ENCODE data around the gene UBC. TPM values are rescaled to one million over a fixed set of nuclear protein-coding genes. Genes with fewer than 3 reads are reported as not detected.

UBC gene
- total and polyA plus RNA-seq, 9 of the 15 experiments (the other 6 are each of a cell fraction or from before 2014, with no cell fraction given), result 533 to 1,153 (median 813) TPM

DNA sequence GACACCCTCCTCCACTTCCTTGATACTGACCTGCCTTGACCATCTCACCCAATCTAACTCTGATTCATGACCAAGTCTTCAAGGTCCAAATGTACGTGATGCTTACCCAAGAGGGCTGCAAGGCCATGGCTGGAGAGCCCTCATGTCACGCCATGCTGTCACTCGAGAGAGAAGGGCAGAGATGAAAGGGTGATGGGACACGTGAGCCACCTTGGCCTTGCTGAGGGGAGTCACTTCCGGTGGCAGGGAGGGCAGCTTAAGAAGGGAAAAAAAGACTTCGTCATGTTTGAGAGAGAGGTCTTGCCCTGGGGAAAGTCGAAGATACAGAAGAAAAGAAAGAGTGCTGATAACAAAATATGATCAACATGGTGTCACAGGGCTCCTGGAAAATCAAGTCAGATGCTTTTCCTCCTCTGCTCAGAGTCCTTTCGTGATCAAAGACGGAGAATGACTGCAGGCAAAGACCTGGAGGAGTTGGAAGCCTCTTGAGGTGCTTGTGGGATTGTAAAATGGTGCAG is 47.5 kb downstream of the UBC start (continued):
- no peak for TF ChIP-seq ZKSCAN1 (IDR thresholded peaks at IDR 0.05; ENCODE audit: low read depth, low read length)
- no peak for TF ChIP-seq ILK (tag; IDR thresholded peaks at IDR 0.05; ENCODE audit: borderline replicate concordance, low read depth)
- TF ChIP-seq ZNF239 (CRISPR knock-in tag; IDR thresholded peaks at IDR 0.05), result no peak
- no peak for TF ChIP-seq SMAD1 (IDR thresholded peaks at IDR 0.05; ENCODE audit: low read depth, low read length, partially characterized antibody)
- no peak for TF ChIP-seq ZNF75A (CRISPR knock-in tag; IDR thresholded peaks at IDR 0.05)
- TF ChIP-seq TAF9B (IDR thresholded peaks at IDR 0.05; ENCODE audit: partially characterized antibody), result no peak
- TF ChIP-seq NR4A1 (CRISPR knock-in tag; IDR thresholded peaks at IDR 0.05), result no peak
- no peak for TF ChIP-seq NR4A1 (tag; IDR thresholded peaks at IDR 0.05)
- TF ChIP-seq TAF1 (IDR thresholded peaks at IDR 0.05; ENCODE audit: control insufficient read depth, extremely low read depth, insufficient read depth, low read length, severe bottlenecking), result no peak
- TF ChIP-seq HDAC1 (IDR thresholded peaks at IDR 0.05), result peak in 1 of 2 experiments; percentile 14; a peak in 1 of 4 replicates
- TF ChIP-seq BRF1 (IDR thresholded peaks at IDR 0.05; ENCODE audit: borderline replicate concordance, extremely low read depth, insufficient read length), result no peak
- TF ChIP-seq CHD2 (IDR thresholded peaks at IDR 0.05; ENCODE audit: low read depth, low read length), result no peak
- TF ChIP-seq ZNF197 (CRISPR knock-in tag; IDR thresholded peaks at IDR 0.05; ENCODE audit: low read depth), result no peak
- no peak for TF ChIP-seq EP300 (IDR thresholded peaks at IDR 0.05; ENCODE audit: low read length)
- TF ChIP-seq ZSCAN29 (IDR thresholded peaks at IDR 0.05), result no peak
- TF ChIP-seq EZH2 (IDR thresholded peaks at IDR 0.05; ENCODE audit: borderline replicate concordance, low read depth, low read length), result no peak
- TF ChIP-seq, protein P1, sequence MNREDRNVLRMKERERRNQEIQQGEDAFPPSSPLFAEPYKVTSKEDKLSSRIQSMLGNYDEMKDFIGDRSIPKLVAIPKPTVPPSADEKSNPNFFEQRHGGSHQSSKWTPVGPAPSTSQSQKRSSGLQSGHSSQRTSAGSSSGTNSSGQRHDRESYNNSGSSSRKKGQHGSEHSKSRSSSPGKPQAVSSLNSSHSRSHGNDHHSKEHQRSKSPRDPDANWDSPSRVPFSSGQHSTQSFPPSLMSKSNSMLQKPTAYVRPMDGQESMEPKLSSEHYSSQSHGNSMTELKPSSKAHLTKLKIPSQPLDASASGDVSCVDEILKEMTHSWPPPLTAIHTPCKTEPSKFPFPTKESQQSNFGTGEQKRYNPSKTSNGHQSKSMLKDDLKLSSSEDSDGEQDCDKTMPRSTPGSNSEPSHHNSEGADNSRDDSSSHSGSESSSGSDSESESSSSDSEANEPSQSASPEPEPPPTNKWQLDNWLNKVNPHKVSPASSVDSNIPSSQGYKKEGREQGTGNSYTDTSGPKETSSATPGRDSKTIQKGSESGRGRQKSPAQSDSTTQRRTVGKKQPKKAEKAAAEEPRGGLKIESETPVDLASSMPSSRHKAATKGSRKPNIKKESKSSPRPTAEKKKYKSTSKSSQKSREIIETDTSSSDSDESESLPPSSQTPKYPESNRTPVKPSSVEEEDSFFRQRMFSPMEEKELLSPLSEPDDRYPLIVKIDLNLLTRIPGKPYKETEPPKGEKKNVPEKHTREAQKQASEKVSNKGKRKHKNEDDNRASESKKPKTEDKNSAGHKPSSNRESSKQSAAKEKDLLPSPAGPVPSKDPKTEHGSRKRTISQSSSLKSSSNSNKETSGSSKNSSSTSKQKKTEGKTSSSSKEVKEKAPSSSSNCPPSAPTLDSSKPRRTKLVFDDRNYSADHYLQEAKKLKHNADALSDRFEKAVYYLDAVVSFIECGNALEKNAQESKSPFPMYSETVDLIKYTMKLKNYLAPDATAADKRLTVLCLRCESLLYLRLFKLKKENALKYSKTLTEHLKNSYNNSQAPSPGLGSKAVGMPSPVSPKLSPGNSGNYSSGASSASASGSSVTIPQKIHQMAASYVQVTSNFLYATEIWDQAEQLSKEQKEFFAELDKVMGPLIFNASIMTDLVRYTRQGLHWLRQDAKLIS (CRISPR knock-in tag; IDR thresholded peaks at IDR 0.05), result no peak
- TF ChIP-seq BCL6 (CRISPR knock-in tag; IDR thresholded peaks at IDR 0.05), result no peak
- TF ChIP-seq ZBTB1 (CRISPR knock-in tag; IDR thresholded peaks at IDR 0.05; ENCODE audit: borderline replicate concordance, low read depth), result no peak
- TF ChIP-seq RCOR1 (IDR thresholded peaks at IDR 0.05; ENCODE audit: borderline replicate concordance in 1 of 2, low read depth in 2 of 2, low read length in 2 of 2), result peak in 1 of 2 experiments; percentile 55; a peak in 2 of 4 replicates
- TF ChIP-seq ZNF175 (CRISPR knock-in tag; IDR thresholded peaks at IDR 0.05; ENCODE audit: low read depth), result 0 out of 2 replicates have a peak, but pooled peaks have one; percentile 41
- no peak for TF ChIP-seq ARID2 (IDR thresholded peaks at IDR 0.05)
- TF ChIP-seq STAT5B (CRISPR knock-in tag; IDR thresholded peaks at IDR 0.05), result no peak
- TF ChIP-seq RBM15 (IDR thresholded peaks at IDR 0.05; ENCODE audit: insufficient read depth, low read length), result no peak
- no peak for TF ChIP-seq TGIF2 (CRISPR knock-in tag; IDR thresholded peaks at IDR 0.05)

Measured in K562 (cell line).